SIG-M5 treated with dmso at 0.1 percent for 504 hours (cell line): ENCODE results near the gene OLAH.
A peak's percentile ranks its signal among the peaks of the same experiment; 100 is the strongest.

Source experiments
- DNase-seq: peaks from one replicate; lab custom pipeline; 2025; ENCODE audit not compliant: unreplicated experiment; lab: John Stamatoyannopoulos, UW

Gene OLAH

GRCh38 chr10:15068802-15069201 is 25.1 kb downstream of the OLAH start:
- no peak for DNase-seq

- DNase-seq, result no peak
Measured at GRCh38 chr10:15069230-15069629, 25.5 kb downstream of the OLAH start.

GRCh38 chr10:15072358-15072757 is 28.6 kb downstream of the OLAH start:
- no peak for DNase-seq

- DNase-seq, result no peak
Measured at GRCh38 chr10:15075421-15075820, 31.7 kb downstream of the OLAH start.

GRCh38 chr10:15083674-15084501 is 40.1 kb downstream of the OLAH start:
- no peak for DNase-seq

GRCh38 chr10:15084502-15084922 is 40.8 kb downstream of the OLAH start:
- peak; percentile 79 for DNase-seq

- peak; percentile 82 for DNase-seq
Measured at GRCh38 chr10:15088428-15089261, 44.9 kb downstream of the OLAH start, which contains the start of gene ACBD7. Gene ACBD7 (minus strand): TSS chr10:15088776. CDS start chr10:15088728, 48 bp downstream.

GRCh38 chr10:15091418-15091817 is 47.7 kb downstream of the OLAH start:
- DNase-seq, result no peak

GRCh38 chr10:15092855-15093408 is 49.2 kb downstream of the OLAH start:
- no peak for DNase-seq

GRCh38 chr10:15096661-15097010 is 52.9 kb downstream of the OLAH start:
- DNase-seq, result no peak

GRCh38 chr10:15097011-15097812 is 53.5 kb downstream of the OLAH start, which contains the start of gene RPP38:
Gene RPP38 (plus strand): TSS chr10:15097355. CDS start chr10:15103315, 5,960 bp downstream.
- peak; percentile 86 for DNase-seq

GRCh38 chr10:15099886-15100285 is 56.1 kb downstream of the OLAH start:
- DNase-seq, result no peak

GRCh38 chr10:15103513-15103912 is 59.8 kb downstream of the OLAH start:
- no peak for DNase-seq

- peak; percentile 65 for DNase-seq
Measured at GRCh38 chr10:15106352-15107013, 62.7 kb downstream of the OLAH start.

GRCh38 chr10:15112657-15113056 is 68.9 kb downstream of the OLAH start:
- DNase-seq, result no peak

- no peak for DNase-seq
Measured at GRCh38 chr10:15113766-15114165, 70.0 kb downstream of the OLAH start.

- no peak for DNase-seq
Measured at GRCh38 chr10:15116225-15116624, 72.5 kb downstream of the OLAH start.

- DNase-seq, result peak; percentile 23
Measured at GRCh38 chr10:15118615-15119014, 74.9 kb downstream of the OLAH start.

- no peak for DNase-seq
Measured at GRCh38 chr10:15120523-15120922, 76.8 kb downstream of the OLAH start.

GRCh38 chr10:15121707-15122106 is 78.0 kb downstream of the OLAH start:
- no peak for DNase-seq
